HEK293 (cell line): ENCODE data around the gene EYA2.

Experiments
- CTCF ChIA-PET: fragments of 350-600 bp; formaldehyde crosslinking; extraction: SDS; loops from one replicate; lab custom pipeline; 2021; ENCODE audit warnings: antibody characterized with exemption; lab: Yijun Ruan, JAX
- POLR2A ChIA-PET: fragments of 300-600 bp; formaldehyde crosslinking; extraction: SDS; loops from one replicate; lab custom pipeline; 2020; ENCODE audit warnings: antibody characterized with exemption, inconsistent platforms; lab: Yijun Ruan, JAX
- H3K27ac ChIP-seq: fragments of 200-500 bp; sonication (Bioruptor generic); 2 replicates; pipeline ENCODE4 v1.5.1; 2014; ENCODE audit warnings: low read depth, low read length, control low read depth, inconsistent platforms; ENCODE audit errors: extremely low read depth
- H3K36me3 ChIP-seq, 2 experiments: fragments of 200-500 bp in 1 of 2; sonication (Bioruptor generic) in 1 of 2; 1 replicate in 1 of 2; 2 replicates in 1 of 2; pipeline ENCODE4 v1.5.1; 2014 to 2017; ENCODE audit warnings: inconsistent platforms in 2 of 2, low read length in 2 of 2; ENCODE audit not compliant: control insufficient read depth in 2 of 2, insufficient read depth in 1 of 2
- H3K4me1 ChIP-seq: fragments of 200-500 bp; sonication (Bioruptor generic); 2 replicates; pipeline ENCODE4 v1.5.1; 2014; ENCODE audit warnings: mild to moderate bottlenecking, low read length, inconsistent platforms; ENCODE audit not compliant: control insufficient read depth, insufficient read depth
- H3K4me3 ChIP-seq: 2 replicates; pipeline ENCODE4 v1.5.1; 2011; ENCODE audit warnings: low read depth, mild to moderate bottlenecking, control low read depth, low read length, moderate library complexity
- H3K9me3 ChIP-seq: fragments of 200-500 bp; sonication (Bioruptor generic); 2 replicates; pipeline ENCODE4 v1.5.1; 2014; ENCODE audit warnings: low read depth, low read length, inconsistent platforms; ENCODE audit not compliant: control insufficient read depth, insufficient read depth
- GLI2 ChIP-seq: fragments of 450-650 bp; formaldehyde crosslinking; IDR thresholded peaks from 2 replicates; pipeline ENCODE4; 2017; ENCODE audit warnings: missing biosample characterization, missing genetic modification characterization, low read depth, borderline replicate concordance
- GLI4 ChIP-seq: fragments of 450-650 bp; formaldehyde crosslinking; IDR thresholded peaks from 2 replicates; pipeline ENCODE4 v1.5.1; 2016; ENCODE audit warnings: missing biosample characterization, missing genetic modification characterization
- HOXC10 ChIP-seq: sonication (generic); formaldehyde crosslinking; IDR thresholded peaks from 2 replicates; pipeline ENCODE4 v1.8.1; 2023; ENCODE audit warnings: mild to moderate bottlenecking, missing genetic modification reagents
- REPIN1 ChIP-seq: fragments of 450-650 bp; formaldehyde crosslinking; IDR thresholded peaks from 2 replicates; pipeline ENCODE4 v1.5.1; 2017; ENCODE audit warnings: missing biosample characterization, missing genetic modification characterization, low read depth
- REST ChIP-seq: fragments of 450-650 bp; formaldehyde crosslinking; IDR thresholded peaks from 2 replicates; pipeline ENCODE4 v1.5.1; 2016; ENCODE audit warnings: missing biosample characterization, missing genetic modification characterization
- SCRT1 ChIP-seq: fragments of 450-650 bp; formaldehyde crosslinking; IDR thresholded peaks from 2 replicates; pipeline ENCODE4 v1.5.1; 2016; ENCODE audit warnings: missing biosample characterization, missing genetic modification characterization, borderline replicate concordance
- WT1 ChIP-seq: fragments of 450-650 bp; formaldehyde crosslinking; IDR thresholded peaks from 2 replicates; pipeline ENCODE4 v1.5.1; 2016; ENCODE audit warnings: missing biosample characterization, missing genetic modification characterization
- YY1 ChIP-seq: fragments of 450-650 bp; formaldehyde crosslinking; IDR thresholded peaks from 2 replicates; pipeline ENCODE4 v1.5.1; 2018; ENCODE audit warnings: missing biosample characterization, missing genetic modification characterization
- ZBTB1 ChIP-seq: fragments of 450-650 bp; formaldehyde crosslinking; IDR thresholded peaks from 2 replicates; pipeline ENCODE4 v1.5.1; 2016; ENCODE audit warnings: missing biosample characterization, missing genetic modification characterization
- ZBTB17 ChIP-seq: fragments of 450-650 bp; formaldehyde crosslinking; IDR thresholded peaks from 2 replicates; pipeline ENCODE4 v1.5.1; 2016; ENCODE audit warnings: missing biosample characterization, missing genetic modification characterization
- ZNF112 ChIP-seq: fragments of 450-650 bp; formaldehyde crosslinking; IDR thresholded peaks from 2 replicates; pipeline ENCODE4 v1.5.0; 2017; ENCODE audit warnings: missing biosample characterization, missing genetic modification characterization
- ZNF114 ChIP-seq: fragments of 450-650 bp; formaldehyde crosslinking; IDR thresholded peaks from 2 replicates; pipeline ENCODE4 v1.5.0; 2017; ENCODE audit warnings: missing biosample characterization, missing genetic modification characterization
- ZNF18 ChIP-seq: fragments of 450-650 bp; formaldehyde crosslinking; IDR thresholded peaks from 2 replicates; pipeline ENCODE4 v1.5.1; 2016; ENCODE audit warnings: missing biosample characterization, missing genetic modification characterization
- ZNF239 ChIP-seq: fragments of 450-650 bp; formaldehyde crosslinking; IDR thresholded peaks from 2 replicates; pipeline ENCODE4 v1.5.1; 2016; ENCODE audit warnings: missing biosample characterization, missing genetic modification characterization
- ZNF292 ChIP-seq: fragments of 450-650 bp; formaldehyde crosslinking; IDR thresholded peaks from 2 replicates; pipeline ENCODE4 v1.5.1; 2016; ENCODE audit warnings: low read depth, missing biosample characterization, missing genetic modification characterization, borderline replicate concordance
- ZNF324 ChIP-seq: fragments of 450-650 bp; formaldehyde crosslinking; IDR thresholded peaks from 2 replicates; pipeline ENCODE4 v1.5.1; 2016; ENCODE audit warnings: missing biosample characterization, missing genetic modification characterization
- ZNF366 ChIP-seq: fragments of 450-650 bp; formaldehyde crosslinking; conservative IDR thresholded peaks from 2 replicates; pipeline ENCODE4 v1.5.1; 2016; ENCODE audit warnings: missing biosample characterization, missing genetic modification characterization
- ZNF488 ChIP-seq: fragments of 450-650 bp; formaldehyde crosslinking; IDR thresholded peaks from 2 replicates; pipeline ENCODE4 v1.5.1; 2016; ENCODE audit warnings: missing biosample characterization, missing genetic modification characterization
- ZNF514 ChIP-seq: fragments of 450-650 bp; formaldehyde crosslinking; IDR thresholded peaks from 2 replicates; pipeline ENCODE4 v1.5.1; 2016; ENCODE audit warnings: missing biosample characterization, missing genetic modification characterization
- ZNF544 ChIP-seq: fragments of 450-650 bp; formaldehyde crosslinking; IDR thresholded peaks from 2 replicates; pipeline ENCODE4 v1.5.0; 2017; ENCODE audit warnings: missing biosample characterization, missing genetic modification characterization
- ZSCAN30 ChIP-seq: fragments of 450-650 bp; IDR thresholded peaks from 2 replicates; pipeline ENCODE4 v1.5.1; 2018; ENCODE audit warnings: missing biosample characterization, mild to moderate bottlenecking, missing genetic modification characterization, moderate library complexity
- TF ChIP-seq, protein P1 (sequence below): fragments of 450-650 bp; formaldehyde crosslinking; IDR thresholded peaks from 2 replicates; pipeline ENCODE4 v1.5.1; 2016; ENCODE audit warnings: missing biosample characterization, missing genetic modification characterization
- TF ChIP-seq, protein P2 (sequence below): fragments of 450-650 bp; formaldehyde crosslinking; optimal IDR thresholded peaks from 2 replicates; pipeline ENCODE3; 2016; ENCODE audit warnings: missing biosample characterization, mild to moderate bottlenecking, missing genetic modification characterization

The EYA2 gene

DNA sequence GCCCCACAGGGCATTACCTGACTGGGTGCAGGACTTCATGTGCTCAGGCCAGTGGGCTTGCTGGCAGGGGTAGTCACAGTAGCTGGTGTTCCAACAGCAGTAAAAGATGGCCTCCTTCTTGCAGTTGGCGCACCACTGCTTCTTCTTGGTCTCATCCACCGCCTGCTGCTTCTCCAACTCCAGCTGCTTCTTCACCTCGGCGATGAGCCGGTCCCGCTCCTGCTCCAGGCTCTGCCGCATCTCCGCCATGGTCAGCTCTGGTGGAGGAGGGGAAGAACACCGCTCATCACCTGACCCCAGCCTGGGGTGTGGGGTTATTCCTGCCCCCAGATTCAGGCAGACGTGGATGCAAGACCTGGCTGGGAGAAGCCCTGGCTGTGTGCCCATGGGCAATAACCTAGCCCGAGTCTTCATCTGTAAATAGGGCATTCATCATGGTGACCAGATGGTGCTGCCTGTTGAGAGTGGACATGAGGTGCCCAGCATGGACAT is 329.7 kb downstream of the EYA2 start:
- Histone ChIP-seq H3K9me3 (no peaks in the 10 kb centered on the region), H3K4me1 (no peaks in the 10 kb centered on the region), H3K4me3 (no peak overlapping the region), H3K27ac (no peak overlapping the region)
- CTCF ChIA-PET: no interaction called here
- TF ChIP-seq YY1 (tag by site-specific recombination) (no peak), GLI2 (no peak), ZSCAN30 (tag by site-specific recombination) (no peak), ZNF112 (tag by site-specific recombination) (no peak)
- TF ChIP-seq, protein P1, sequence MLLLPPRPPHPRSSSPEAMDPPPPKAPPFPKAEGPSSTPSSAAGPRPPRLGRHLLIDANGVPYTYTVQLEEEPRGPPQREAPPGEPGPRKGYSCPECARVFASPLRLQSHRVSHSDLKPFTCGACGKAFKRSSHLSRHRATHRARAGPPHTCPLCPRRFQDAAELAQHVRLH (tag by site-specific recombination): no peak
- TF ChIP-seq, all 188 proteins: peak for 0
- POLR2A ChIA-PET: no interaction called here
- peaks cover 36 to 85% of the 10 kb centered on the region in 2 experiments for H3K36me3 ChIP-seq

DNA sequence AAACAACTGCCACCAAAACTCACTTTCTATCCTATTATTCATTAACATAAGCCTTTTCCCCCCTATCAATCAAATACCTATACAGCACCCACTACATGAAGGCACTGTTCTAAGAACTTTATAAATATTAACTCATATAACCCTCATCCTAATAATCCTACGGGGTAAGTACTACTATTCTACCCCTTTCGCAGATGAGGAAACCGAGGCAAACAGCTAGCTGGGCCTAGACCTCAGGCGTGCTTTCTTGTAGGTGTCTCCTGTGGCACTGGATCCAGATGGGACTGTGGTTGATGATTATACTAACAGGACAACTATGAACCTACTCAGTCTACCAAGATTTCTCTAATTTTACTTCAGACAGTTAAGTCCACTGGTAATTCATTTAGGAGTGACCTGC is 330.2 kb downstream of the EYA2 start:
- H3K36me3 ChIP-seq: peaks cover 36 to 85% of the 10 kb centered on the region in 2 experiments
- TF ChIP-seq SCRT1 (tag by site-specific recombination): no peak
- no peak for TF ChIP-seq REPIN1
- no peak for TF ChIP-seq ZBTB17 (tag by site-specific recombination)
- TF ChIP-seq, protein P2, sequence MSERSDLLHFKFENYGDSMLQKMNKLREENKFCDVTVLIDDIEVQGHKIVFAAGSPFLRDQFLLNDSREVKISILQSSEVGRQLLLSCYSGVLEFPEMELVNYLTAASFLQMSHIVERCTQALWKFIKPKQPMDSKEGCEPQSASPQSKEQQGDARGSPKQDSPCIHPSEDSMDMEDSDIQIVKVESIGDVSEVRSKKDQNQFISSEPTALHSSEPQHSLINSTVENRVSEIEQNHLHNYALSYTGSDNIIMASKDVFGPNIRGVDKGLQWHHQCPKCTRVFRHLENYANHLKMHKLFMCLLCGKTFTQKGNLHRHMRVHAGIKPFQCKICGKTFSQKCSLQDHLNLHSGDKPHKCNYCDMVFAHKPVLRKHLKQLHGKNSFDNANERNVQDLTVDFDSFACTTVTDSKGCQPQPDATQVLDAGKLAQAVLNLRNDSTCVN (tag by site-specific recombination): no peak
- no peak for TF ChIP-seq ZNF366
- ChIA-PET POLR2A (no interaction called here), CTCF (no interaction called here)
- H3K27ac ChIP-seq: no peak overlapping the region
- no peak overlapping the region for H3K4me3 ChIP-seq
- H3K4me1 ChIP-seq: no peaks in the 10 kb centered on the region
- H3K9me3 ChIP-seq: no peaks in the 10 kb centered on the region

DNA sequence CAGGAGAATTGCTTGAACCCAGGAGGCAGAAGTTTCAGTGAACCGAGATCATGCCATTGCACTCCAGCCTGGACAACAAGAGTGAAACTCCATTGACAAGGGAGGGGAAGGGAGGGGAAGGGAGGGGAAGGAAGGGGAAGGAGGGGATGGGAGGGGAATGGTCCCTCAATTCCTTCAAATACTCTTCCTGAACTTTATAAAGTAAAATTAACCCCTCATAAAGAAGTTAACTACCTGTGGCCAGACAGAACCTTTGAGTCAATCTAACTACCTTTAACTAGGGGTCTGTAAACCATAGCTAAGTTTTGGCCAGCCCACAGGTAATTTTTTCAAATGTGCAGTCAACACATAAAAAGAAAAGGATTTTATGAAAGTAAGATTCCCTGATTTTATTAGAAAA is 330.8 kb downstream of the EYA2 start:
- Histone ChIP-seq H3K36me3 (peaks cover 39 to 83% of the 10 kb centered on the region in 2 experiments), H3K9me3 (no peaks in the 10 kb centered on the region), H3K27ac (no peak overlapping the region), H3K4me3 (no peak overlapping the region), H3K4me1 (no peaks in the 10 kb centered on the region)
- CTCF ChIA-PET: interaction anchor here (0.8 kb wide), 1 partner anchor 159 kb away, joined by 3 read pairs; no protein-coding TSS in a partner anchor
- POLR2A ChIA-PET: no interaction called here
- no peak for TF ChIP-seq ZNF292 (tag by site-specific recombination)
- no peak for TF ChIP-seq ZBTB1 (tag by site-specific recombination)
- TF ChIP-seq ZNF114 (tag by site-specific recombination): no peak
- no peak for TF ChIP-seq REST (tag by site-specific recombination)
- no peak for TF ChIP-seq GLI4 (tag by site-specific recombination)
- TF ChIP-seq ZNF239 (tag by site-specific recombination): no peak
- TF ChIP-seq ZNF514 (tag by site-specific recombination): no peak
- no peak for TF ChIP-seq ZBTB17 (tag by site-specific recombination)
- no peak for TF ChIP-seq WT1
- no peak for TF ChIP-seq HOXC10
- no peak for TF ChIP-seq ZNF488 (tag by site-specific recombination)
- no peak for TF ChIP-seq ZNF324
- no peak for TF ChIP-seq ZNF544 (tag by site-specific recombination)
- TF ChIP-seq ZSCAN30 (tag by site-specific recombination): no peak
- TF ChIP-seq ZNF18 (tag by site-specific recombination): no peak
